H9 (cell line): ENCODE measurements around the gene ST8SIA2. TPM values are rescaled to one million over a fixed set of nuclear protein-coding genes. Genes with fewer than 3 reads are reported as not detected.

ENCODE experiments used
- DNase-seq: peaks from one replicate; pipeline ENCODE4 v3.0.0-alpha.2; 2017
- H2AFZ ChIP-seq: one replicate; pipeline ENCODE4 v1.6.1; 2013; ENCODE audit warnings: mild to moderate bottlenecking, low read length, control low read depth, moderate library complexity
- H2AK5ac ChIP-seq: 2 replicates; pipeline ENCODE4 v1.6.1; 2013; ENCODE audit warnings: low read length, control low read depth, mixed read lengths; ENCODE audit not compliant: insufficient read length
- H2BK120ac ChIP-seq: one replicate; pipeline ENCODE4 v1.6.1; 2013; ENCODE audit warnings: low read depth, mild to moderate bottlenecking, low read length, control low read depth, inconsistent platforms; ENCODE audit not compliant: poor library complexity, severe bottlenecking
- H2BK12ac ChIP-seq: 2 replicates; pipeline ENCODE4 v1.6.1; 2013; ENCODE audit warnings: low read length, control low read depth, mixed read lengths, low read depth; ENCODE audit not compliant: insufficient read length
- H2BK15ac ChIP-seq: 2 replicates; pipeline ENCODE4 v1.6.1; 2013; ENCODE audit warnings: low read depth, low read length, control low read depth
- H2BK20ac ChIP-seq: one replicate; pipeline ENCODE4 v1.6.1; 2013; ENCODE audit warnings: low read depth, mild to moderate bottlenecking, low read length, control low read depth, inconsistent platforms; ENCODE audit not compliant: poor library complexity, severe bottlenecking
- H2BK5ac ChIP-seq: 2 replicates; pipeline ENCODE4 v1.6.1; 2013; ENCODE audit warnings: low read length, control low read depth, mixed read lengths; ENCODE audit not compliant: insufficient read length
- H3K14ac ChIP-seq: 2 replicates; pipeline ENCODE4 v1.6.1; 2013; ENCODE audit warnings: low read length, control low read depth; ENCODE audit not compliant: insufficient read depth
- H3K18ac ChIP-seq: 2 replicates; pipeline ENCODE4 v1.6.1; 2013; ENCODE audit warnings: low read depth, mild to moderate bottlenecking, mixed read lengths, low read length, control low read depth; ENCODE audit not compliant: insufficient read length
- H3K23ac ChIP-seq: 2 replicates; pipeline ENCODE4 v1.6.1; 2013; ENCODE audit warnings: low read length, control low read depth, mixed read lengths, low read depth; ENCODE audit not compliant: insufficient read length
- H3K23me2 ChIP-seq: 2 replicates; pipeline ENCODE4 v1.6.1; 2013; ENCODE audit warnings: low read depth, mild to moderate bottlenecking, mixed read lengths, low read length, control low read depth; ENCODE audit not compliant: insufficient read length, poor library complexity, severe bottlenecking
- H3K27ac ChIP-seq: 2 replicates; pipeline ENCODE4 v1.5.1; 2013; ENCODE audit warnings: low read length, control low read depth, mixed read lengths, low read depth; ENCODE audit not compliant: insufficient read length
- H3K27me3 ChIP-seq: 2 replicates; pipeline ENCODE4 v1.6.1; 2013; ENCODE audit warnings: low read length, control low read depth, inconsistent platforms; ENCODE audit not compliant: insufficient read depth
- H3K4ac ChIP-seq: 2 replicates; pipeline ENCODE4 v1.6.1; 2013; ENCODE audit warnings: low read depth, mild to moderate bottlenecking, control low read depth, inconsistent platforms, low read length, moderate library complexity
- H3K4me1 ChIP-seq: 2 replicates; pipeline ENCODE4 v1.6.1; 2013; ENCODE audit warnings: low read length, control low read depth, inconsistent platforms; ENCODE audit not compliant: insufficient read depth
- H3K4me2 ChIP-seq: 2 replicates; pipeline ENCODE4 v1.6.1; 2013; ENCODE audit warnings: low read length, control low read depth, mixed read lengths; ENCODE audit not compliant: insufficient read length, insufficient read depth
- H3K56ac ChIP-seq: 2 replicates; pipeline ENCODE4 v1.6.1; 2013; ENCODE audit warnings: low read depth, mild to moderate bottlenecking, mixed read lengths, low read length, control low read depth; ENCODE audit not compliant: insufficient read length
- H3K79me1 ChIP-seq: 2 replicates; pipeline ENCODE4 v1.6.1; 2013; ENCODE audit warnings: low read depth, mild to moderate bottlenecking, moderate library complexity, low read length, control low read depth, inconsistent platforms; ENCODE audit not compliant: insufficient read depth, poor library complexity, severe bottlenecking
- H3K79me2 ChIP-seq: 2 replicates; pipeline ENCODE4 v1.6.1; 2013; ENCODE audit warnings: low read length, control low read depth, inconsistent platforms; ENCODE audit not compliant: insufficient read depth
- H3K9ac ChIP-seq: 2 replicates; pipeline ENCODE4 v1.6.1; 2013; ENCODE audit warnings: low read length, control low read depth, mixed read lengths; ENCODE audit not compliant: insufficient read length; ENCODE audit errors: extremely low read depth
- H3K9me3 ChIP-seq: one replicate; pipeline ENCODE4 v1.6.1; 2013; ENCODE audit warnings: low read depth, low read length, inconsistent platforms; ENCODE audit not compliant: control insufficient read depth
- H3T11ph ChIP-seq: one replicate; pipeline ENCODE4 v1.6.1; 2013; ENCODE audit warnings: mild to moderate bottlenecking, low read length, control low read depth, inconsistent platforms
- H4K20me1 ChIP-seq: one replicate; pipeline ENCODE4 v1.6.1; 2013; ENCODE audit not compliant: control insufficient read depth, insufficient read length, insufficient read depth
- H4K5ac ChIP-seq: 2 replicates; pipeline ENCODE4 v1.6.1; 2013; ENCODE audit warnings: low read depth, mild to moderate bottlenecking, mixed read lengths, low read length, control low read depth; ENCODE audit not compliant: insufficient read length
- H4K8ac ChIP-seq: replicated peaks from 2 replicates; pipeline ENCODE4 v1.6.1; 2013; ENCODE audit warnings: low read length, control low read depth, mixed read lengths, low read depth; ENCODE audit not compliant: insufficient read length
- H4K91ac ChIP-seq: 2 replicates; pipeline ENCODE4 v1.6.1; 2013; ENCODE audit warnings: low read depth, mild to moderate bottlenecking, moderate library complexity, mixed read lengths, low read length, control low read depth; ENCODE audit not compliant: insufficient read length
- H3K27ac Mint-ChIP-seq, 3 experiments: 2 replicates in 2 of 3; 3 replicates in 1 of 3; pipeline ENCODE4 v1.8.0; 2020 to 2021; ENCODE audit warnings: mixed read lengths in 3 of 3, mild to moderate bottlenecking in 1 of 3, moderate library complexity in 1 of 3
- H3K27me3 Mint-ChIP-seq: 2 replicates; pipeline ENCODE4 v1.8.0; 2021; ENCODE audit warnings: low read depth, mild to moderate bottlenecking, moderate library complexity, mixed read lengths
- H3K36me3 Mint-ChIP-seq, 3 experiments: 2 replicates in 2 of 3; 3 replicates in 1 of 3; pipeline ENCODE4 v1.8.0; 2020 to 2021; ENCODE audit warnings: low read depth in 3 of 3, mixed read lengths in 3 of 3; ENCODE audit not compliant: insufficient read depth in 1 of 3
- H3K4me1 Mint-ChIP-seq, 2 experiments: 2 replicates each; pipeline ENCODE4 v1.8.0; 2020; ENCODE audit warnings: mixed read lengths in 2 of 2
- H3K4me3 Mint-ChIP-seq, 2 experiments: 2 replicates in 1 of 2; 3 replicates in 1 of 2; pipeline ENCODE4 v1.8.0; 2020 to 2021; ENCODE audit warnings: mild to moderate bottlenecking in 2 of 2, mixed read lengths in 2 of 2, moderate library complexity in 1 of 2
- H3K9me3 Mint-ChIP-seq, 2 experiments: 2 replicates in 1 of 2; 3 replicates in 1 of 2; pipeline ENCODE4 v1.8.0; 2020; ENCODE audit warnings: mild to moderate bottlenecking in 2 of 2, mixed read lengths in 2 of 2, moderate library complexity in 1 of 2
- WGBS: extraction: QIAGEN DNeasy Blood & Tissue Kit; methylation state at CpG from one replicate; pipeline ENCODE4 v1.1.7; 2013; ENCODE audit warnings: missing lambda C conversion rate, low lambda C conversion rate, mixed read lengths; ENCODE audit not compliant: insufficient read length; ENCODE audit errors: extremely low coverage; 5-methylcytosine and 5-hydroxymethylcytosine counted together
- total RNA-seq: library from RNA; stranded (reverse); gene quantifications from 2 replicates; pipeline ENCODE4 v1.2.1, GENCODE V29; 2021
- TF ChIP-seq, protein P1 (sequence below): fragments of 200-600 bp; sonication (generic); conservative IDR thresholded peaks from 3 replicates; pipeline ENCODE4 v1.8.0; 2021; ENCODE audit warnings: antibody characterized with exemption, mild to moderate bottlenecking

ST8SIA2 gene
- total RNA-seq, 1 experiment from 2014 or later = 1.8 TPM

DNA sequence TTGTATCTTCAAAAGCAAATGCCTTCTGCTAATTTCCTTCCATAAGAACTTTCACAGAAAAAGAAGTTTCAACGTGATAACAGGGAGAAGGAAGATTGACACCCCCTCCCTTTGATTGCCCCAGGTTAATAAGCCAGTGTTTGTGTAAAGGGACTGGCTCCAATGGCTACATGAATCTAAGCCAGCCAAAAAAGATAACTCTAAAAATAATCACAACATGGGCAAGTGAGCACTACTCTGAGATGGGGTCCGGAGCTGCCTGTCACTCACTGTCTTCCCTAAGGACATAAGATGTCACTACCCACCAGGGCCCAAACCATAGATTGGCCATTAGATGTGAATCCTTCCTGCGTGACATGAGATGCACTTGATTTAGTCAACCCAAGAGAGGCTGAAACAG is 17.6 kb upstream of the ST8SIA2 start:
- no peak overlapping the region for H2AFZ ChIP-seq
- no peaks in the 10 kb centered on the region for H4K20me1 ChIP-seq
- no peaks in the 10 kb centered on the region for H3K9me3 ChIP-seq
- H3K9ac ChIP-seq = no peak overlapping the region
- H3K4me3 Mint-ChIP-seq = no peak overlapping the region
- no peak for DNase-seq
- H2BK120ac ChIP-seq = no peak overlapping the region
- no peak overlapping the region for H2AK5ac ChIP-seq
- H3K56ac ChIP-seq = no peak overlapping the region
- WGBS = no CpG with 5 or more reads among the region's 3 CpGs
- no peak overlapping the region for H2BK5ac ChIP-seq
- H2BK20ac ChIP-seq = no peak overlapping the region
- H3K27ac Mint-ChIP-seq = no peak overlapping the region
- no peak overlapping the region for H3K27ac ChIP-seq
- H2BK15ac ChIP-seq = no peak overlapping the region
- no peak overlapping the region for H4K8ac ChIP-seq
- no peak overlapping the region for H3K4ac ChIP-seq
- H3K4me1 ChIP-seq = no peaks in the 10 kb centered on the region
- no peaks in the 10 kb centered on the region for H3K27me3 ChIP-seq
- H4K5ac ChIP-seq = no peak overlapping the region
- no peak overlapping the region for H3K23ac ChIP-seq
- H3K79me2 ChIP-seq = no peaks in the 10 kb centered on the region
- no peaks in the 10 kb centered on the region for H3K79me1 ChIP-seq
- H3K9me3 Mint-ChIP-seq = no peaks in the 10 kb centered on the region
- no peak overlapping the region for H3K4me2 ChIP-seq
- H3T11ph ChIP-seq = no peak overlapping the region
- H4K91ac ChIP-seq = no peak overlapping the region
- no peaks in the 10 kb centered on the region for H3K23me2 ChIP-seq
- H3K36me3 Mint-ChIP-seq = no peaks in the 10 kb centered on the region
- H3K14ac ChIP-seq = no peak overlapping the region
- no peak overlapping the region for H2BK12ac ChIP-seq
- TF ChIP-seq, protein P1, sequence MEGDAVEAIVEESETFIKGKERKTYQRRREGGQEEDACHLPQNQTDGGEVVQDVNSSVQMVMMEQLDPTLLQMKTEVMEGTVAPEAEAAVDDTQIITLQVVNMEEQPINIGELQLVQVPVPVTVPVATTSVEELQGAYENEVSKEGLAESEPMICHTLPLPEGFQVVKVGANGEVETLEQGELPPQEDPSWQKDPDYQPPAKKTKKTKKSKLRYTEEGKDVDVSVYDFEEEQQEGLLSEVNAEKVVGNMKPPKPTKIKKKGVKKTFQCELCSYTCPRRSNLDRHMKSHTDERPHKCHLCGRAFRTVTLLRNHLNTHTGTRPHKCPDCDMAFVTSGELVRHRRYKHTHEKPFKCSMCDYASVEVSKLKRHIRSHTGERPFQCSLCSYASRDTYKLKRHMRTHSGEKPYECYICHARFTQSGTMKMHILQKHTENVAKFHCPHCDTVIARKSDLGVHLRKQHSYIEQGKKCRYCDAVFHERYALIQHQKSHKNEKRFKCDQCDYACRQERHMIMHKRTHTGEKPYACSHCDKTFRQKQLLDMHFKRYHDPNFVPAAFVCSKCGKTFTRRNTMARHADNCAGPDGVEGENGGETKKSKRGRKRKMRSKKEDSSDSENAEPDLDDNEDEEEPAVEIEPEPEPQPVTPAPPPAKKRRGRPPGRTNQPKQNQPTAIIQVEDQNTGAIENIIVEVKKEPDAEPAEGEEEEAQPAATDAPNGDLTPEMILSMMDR = no peak
- peaks cover 6% of the 10 kb centered on the region in 2 experiments; a peak in 3 of 4 replicates for H3K4me1 Mint-ChIP-seq
- H3K18ac ChIP-seq = no peak overlapping the region
- peaks cover 23% of the 10 kb centered on the region for H3K27me3 Mint-ChIP-seq
